Islet precursor cell (in vitro differentiated cells): Measurements from ENCODE around the gene MRPL10.

Experiments
- DNase-seq: peaks from one replicate; pipeline ENCODE4 v3.0.0-alpha.2; 2018

The MRPL10 gene

DNA sequence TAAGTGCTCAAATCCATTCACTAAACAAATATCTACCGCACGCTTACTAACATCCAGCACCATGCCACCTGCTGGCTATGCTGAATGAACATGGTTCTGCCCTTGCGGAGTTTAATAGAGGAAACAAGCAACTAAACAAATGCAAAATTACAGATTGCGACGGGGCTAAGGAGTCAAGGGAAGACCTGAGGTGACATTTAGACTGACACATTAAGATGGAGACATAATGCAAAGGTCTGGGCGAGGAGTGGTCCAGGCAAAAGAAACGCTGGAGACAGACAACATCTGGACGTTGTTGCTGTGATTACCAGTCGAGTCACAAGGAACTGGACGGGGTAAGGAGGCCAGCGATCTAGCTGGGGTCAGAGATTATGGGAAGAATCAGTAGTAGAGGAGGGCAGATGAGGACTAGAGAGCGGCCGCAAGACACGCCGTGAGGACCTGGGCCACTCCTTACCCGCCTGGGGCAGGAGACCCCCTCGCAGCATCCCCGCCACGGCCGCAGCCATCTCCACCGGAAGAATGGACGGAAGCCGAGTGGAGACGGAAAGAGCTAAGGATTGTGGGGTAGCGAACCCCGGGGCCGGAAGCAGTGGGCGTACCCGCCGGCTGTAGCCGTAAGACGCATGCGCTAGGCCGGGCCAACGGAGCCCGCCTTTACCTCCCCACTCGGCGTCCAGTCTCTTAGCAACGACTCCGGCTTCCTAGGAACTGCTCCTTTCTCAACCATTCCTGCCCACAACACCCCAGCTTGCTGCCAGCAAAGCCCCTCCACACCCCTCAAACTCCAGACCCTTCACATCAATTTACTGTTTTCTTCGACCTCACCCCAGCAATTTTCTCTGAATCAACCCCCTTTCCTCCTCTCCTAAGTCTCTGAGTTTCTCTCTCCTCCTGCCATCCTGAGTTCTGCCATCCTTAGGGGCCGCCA is at the start of gene MRPL10, which contains the start of gene LRRC46:
Gene MRPL10, minus strand, starts transcription at position 539 of the 931 bp plus-strand sequence. Its CDS starts 30 bp downstream, at position 509.
Gene LRRC46, plus strand, starts transcription at position 668 of the 931 bp plus-strand sequence. CDS start 320 bp downstream, outside the sequence.
- peak; percentile 98 for DNase-seq

DNA sequence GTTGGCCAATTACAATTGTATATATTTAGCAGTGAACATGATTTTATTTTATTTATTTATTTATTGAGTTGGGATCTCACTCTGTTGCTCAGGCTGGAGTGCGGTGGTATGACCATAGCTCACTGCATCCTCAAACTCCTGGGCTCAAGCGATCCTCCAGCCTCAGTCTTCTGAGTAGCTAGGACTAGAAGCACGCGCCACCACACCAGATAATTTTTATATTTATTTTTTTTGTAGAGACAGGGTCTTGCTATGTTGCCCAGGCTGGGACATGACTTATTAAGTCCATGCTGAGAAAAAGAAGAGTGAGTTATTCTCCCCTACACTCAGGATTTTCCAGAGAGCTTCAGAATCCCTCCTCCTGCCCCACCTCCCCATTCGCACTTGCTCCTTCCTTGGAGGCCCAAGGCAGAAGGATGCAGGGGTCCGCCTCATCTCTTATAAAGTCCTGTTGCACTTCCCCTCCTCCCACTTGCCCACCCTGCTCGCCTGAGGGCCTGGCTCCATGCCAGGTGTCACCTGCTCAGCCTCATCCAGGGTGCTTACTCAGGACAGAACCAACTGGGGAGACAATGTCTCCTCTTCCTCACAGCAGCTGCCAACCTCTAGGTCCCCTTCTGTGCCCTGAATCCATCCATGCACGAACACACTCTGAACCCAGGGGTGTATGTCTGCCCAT is 48.6 kb upstream of the MRPL10 start:
- no peak for DNase-seq

DNA sequence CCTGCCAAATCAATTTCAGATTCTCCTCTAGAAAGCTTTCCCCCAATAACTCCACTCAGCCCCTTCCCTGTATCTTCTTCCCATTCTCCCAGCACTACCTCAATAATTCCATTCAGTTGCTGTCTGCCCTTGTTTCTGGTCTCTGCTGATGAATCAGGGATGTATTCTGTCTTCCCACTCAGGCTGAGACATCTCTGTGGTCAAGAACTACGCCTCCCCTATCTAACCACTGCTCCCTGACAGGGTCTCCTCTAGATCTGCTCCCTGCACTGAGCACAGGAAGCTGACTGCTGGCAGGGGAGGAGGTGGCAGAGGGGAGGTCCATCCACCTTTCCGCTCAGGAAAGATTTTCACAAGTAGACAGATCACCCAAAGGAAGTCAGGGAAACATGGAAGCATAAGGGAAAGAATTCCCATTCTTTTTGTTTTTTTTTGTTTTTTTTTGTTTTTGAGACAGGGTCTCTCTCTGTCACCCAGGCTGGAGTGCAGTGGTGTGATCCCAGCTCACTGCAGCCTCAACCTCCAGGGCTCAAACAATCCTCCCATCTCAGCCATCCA is 47.8 kb upstream of the MRPL10 start:
- no peak for DNase-seq

DNA sequence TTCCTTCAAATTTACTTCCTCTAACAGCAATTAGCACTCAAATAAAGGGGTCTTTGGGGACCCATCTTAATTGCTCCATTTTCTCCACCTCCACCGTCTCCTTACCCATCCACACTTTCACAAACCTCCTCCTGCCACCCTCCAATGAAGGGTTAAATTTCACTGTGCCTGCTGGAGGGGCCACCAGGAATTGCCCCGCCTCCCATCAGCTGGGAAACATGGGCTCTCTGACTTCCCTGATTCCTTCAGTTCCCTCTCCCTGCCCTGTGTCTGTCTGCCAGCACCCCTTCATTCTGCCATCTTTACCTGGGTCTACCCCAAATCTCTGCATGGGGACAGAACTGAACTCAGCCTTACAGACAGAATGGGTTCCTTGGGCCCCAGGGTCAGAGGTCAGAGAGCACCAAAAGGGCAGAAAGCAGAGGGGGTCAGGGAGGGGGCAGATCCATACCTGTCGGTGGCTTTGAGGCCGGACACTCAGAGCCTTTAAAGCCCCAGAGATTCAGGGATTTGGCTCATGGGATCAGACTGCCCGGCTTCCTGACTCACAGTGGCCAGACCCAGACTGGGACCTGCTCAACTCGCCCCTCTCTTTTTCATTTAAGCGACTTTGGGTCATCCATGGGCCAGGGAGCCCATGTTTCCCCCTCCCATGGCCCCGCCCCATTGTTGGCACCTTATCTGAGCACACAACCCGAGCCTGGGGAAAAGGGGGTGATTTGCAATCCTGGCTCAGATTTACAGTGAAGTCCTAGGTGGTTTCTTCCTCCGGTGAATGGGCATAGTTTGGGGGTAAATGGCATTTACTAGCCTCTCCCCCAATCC is 47.1 kb upstream of the MRPL10 start:
- DNase-seq: no peak

- no peak for DNase-seq
Measured at GRCh38 chr17:47877368-47878034, 46.2 kb upstream of the MRPL10 start.

DNA sequence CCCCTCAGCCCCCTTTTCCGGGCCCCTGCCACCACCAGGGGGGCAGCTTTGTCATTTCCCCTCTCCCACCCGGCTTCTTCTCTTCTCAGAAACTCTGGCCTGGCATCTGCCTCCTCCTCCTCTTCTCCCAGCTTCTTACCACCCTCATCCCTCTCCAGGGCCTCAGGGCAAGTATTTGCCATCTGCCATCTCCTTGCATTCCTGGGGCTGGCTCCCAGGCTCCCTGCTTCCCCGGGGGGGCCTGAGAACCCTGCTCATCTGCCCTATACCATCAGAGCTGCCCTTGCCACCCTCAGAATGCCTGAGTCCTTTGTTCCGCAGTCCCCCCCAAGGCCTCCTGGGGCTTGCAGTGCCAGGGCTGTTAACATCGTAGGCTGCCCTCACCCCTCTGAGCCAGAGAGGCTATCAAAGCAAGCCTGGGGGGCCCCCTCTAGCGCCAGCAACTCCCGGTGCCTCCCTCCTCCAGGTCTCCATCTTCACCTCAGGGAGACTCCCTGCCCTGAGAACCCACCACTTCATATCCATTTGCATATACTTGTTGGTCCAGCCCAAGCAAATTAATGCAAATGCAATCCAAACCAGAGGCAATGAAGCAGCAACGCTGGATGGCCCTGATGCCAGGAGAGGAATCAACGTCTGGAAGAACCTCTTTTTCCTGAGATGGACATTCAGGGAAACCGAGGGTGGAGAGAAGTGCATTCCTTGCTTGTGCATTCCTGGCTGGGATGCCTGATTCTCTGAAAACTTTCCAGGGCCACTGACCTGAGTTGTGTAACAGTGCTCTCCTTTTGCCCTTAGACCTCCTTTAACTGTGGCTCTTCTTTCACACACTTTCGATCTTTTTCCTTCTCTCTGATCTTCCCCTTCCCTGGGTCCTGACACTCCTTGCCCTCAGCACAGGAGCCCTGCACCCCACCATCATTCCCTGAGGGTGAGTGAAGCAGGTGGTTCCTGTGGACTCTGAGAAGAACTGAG is 44.0 kb upstream of the MRPL10 start:
- DNase-seq: no peak

DNA sequence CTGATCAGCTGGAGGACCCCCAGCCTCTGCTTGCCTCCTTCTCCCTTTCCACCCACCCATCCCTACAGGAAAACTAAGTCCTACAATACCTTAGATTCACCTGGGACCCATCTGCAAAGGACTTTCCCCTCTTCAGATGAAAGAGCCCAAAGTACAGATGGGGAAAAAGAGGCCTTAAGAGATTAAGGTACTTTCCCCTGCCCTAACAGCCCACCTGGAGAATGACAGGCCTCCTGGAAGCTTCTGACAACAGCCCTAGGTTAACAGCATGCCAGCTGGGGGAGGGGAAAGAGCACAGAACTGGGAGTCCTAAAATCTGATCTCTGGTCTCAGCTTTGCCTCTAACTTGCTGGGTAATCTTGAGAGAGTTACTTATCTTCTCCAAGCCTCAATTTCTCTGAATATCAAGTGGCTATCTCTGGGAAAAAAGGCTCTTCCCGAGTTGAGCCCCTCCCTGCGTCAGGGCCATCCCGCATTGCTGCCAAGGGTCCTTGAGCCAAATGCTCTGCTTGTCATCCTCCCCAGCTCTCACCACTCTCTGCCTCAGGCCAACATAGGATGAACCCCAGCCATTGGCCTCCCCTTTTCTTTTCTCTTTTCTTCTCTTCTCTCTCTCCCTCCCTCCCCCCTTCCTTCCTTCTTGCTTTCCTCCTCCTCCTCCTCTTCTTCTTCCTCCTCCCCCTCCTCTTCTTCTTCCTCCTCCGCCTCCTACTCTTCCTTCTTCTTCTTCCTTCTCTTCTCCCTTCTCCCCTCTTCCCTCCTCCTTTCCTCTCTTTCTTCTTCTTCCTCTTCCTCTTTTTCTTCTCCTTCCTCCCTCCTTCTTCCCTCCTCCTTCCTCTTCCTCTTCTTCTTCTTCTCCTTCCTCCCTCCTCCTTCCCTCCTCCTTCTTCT is 42.1 kb upstream of the MRPL10 start:
- no peak for DNase-seq

- no peak for DNase-seq
Measured at GRCh38 chr17:47872651-47873161, 41.4 kb upstream of the MRPL10 start.

GRCh38 chr17:47872019-47872650 is 40.8 kb upstream of the MRPL10 start:
- peak; percentile 86 for DNase-seq

- no peak for DNase-seq
Measured at GRCh38 chr17:47871048-47871447, 39.7 kb upstream of the MRPL10 start.

- DNase-seq: no peak
Measured at GRCh38 chr17:47870056-47870455, 38.7 kb upstream of the MRPL10 start.

DNA sequence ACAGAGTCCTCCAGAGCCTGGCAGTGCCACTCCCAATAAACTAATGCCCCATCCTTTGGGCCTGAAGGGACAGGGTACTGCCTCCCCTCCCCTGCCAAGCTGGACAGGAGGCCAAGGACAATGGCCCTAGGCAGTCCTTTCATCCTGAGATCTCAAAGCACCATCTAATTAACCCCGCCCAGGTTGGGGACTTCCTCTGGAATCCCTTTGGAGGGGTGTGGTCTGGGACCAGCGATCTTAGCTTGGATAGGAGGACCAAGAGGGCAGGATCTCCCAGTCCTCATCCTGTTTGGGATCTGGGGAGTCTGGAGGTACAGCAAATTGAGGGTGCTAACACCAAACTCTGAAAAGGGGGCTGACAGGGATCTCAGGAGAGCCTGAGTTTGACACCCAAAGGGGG is 37.8 kb upstream of the MRPL10 start:
- no peak for DNase-seq

DNA sequence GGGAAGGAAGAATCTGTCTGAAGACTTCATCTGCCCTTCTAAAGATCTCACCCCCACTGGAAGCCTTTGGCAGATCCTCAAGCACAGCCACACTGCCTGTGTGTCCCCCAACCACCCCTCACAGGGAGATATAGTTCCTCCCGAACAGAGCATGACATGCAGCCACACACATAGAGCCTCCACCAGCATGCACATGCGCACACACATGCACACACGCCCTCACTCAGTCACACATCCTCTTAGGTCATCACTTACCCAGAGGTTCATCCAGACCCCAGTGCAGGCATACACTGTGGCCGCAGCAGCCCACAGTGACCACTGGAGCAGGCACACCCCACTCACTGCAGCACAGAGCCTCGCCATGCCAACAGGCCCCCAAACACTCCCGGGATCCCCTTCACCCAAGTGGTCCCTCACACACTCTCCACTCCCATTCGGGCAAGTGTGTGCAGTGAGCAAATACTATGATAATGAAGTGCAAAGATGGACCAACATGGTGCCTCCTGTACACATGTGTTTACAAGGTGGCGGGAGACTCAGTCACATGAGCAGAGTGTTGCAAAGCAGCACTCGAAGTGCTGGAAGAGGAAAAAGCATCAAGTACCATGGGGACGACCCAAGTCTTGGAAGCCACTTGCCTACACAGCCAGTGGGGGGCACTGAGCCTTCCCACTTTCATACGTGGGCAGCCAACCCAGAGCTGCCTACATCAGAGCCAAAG is 36.6 kb upstream of the MRPL10 start:
- no peak for DNase-seq

- DNase-seq: no peak
Measured at GRCh38 chr17:47866941-47867340, 35.6 kb upstream of the MRPL10 start.

DNA sequence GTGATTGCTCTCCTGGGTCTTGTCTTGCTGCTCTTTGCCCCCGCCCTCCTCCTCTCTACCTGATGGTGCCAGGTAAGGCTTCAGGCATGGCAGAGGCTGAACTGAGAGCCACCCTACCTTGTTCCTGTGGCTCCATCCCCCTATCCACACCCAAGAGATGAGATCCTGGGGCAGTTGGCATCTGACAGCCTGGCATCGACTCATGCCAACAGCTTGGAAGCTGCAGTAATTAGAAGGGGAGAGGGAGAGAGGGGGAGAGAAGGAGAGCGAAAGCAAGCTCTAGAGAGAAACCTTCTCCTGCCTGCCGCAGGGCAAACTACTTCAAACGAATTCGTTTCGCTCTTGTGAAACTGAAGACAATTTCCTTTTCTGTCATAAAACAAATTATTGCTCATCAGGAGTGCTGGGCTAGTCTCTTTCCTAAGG is 33.5 kb upstream of the MRPL10 start:
- no peak for DNase-seq

GRCh38 chr17:47862621-47863440 is 31.5 kb upstream of the MRPL10 start:
- DNase-seq: no peak

DNA sequence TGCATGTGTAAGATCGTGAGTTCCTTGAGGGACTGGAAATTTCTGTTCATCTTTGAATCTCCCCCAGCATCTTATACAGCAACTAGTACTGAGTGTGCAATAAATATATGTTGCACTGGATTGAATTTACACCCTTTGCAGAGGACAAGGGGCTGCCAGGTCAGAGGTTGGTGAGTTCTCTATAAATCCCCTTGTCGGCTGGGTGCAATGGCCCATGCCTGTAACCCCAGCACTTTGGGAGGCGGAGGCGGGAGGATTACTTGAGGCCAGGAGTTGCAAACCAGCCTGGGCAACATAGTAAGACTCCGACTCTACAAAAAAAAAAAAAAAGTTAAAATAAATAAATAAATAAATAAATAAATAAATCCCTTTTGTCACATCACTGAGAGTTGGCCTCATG is 29.0 kb upstream of the MRPL10 start:
- DNase-seq: no peak
